IMR-90 (cell line): ENCODE measurements around the gene APMAP. TPM values are rescaled to one million over a fixed set of nuclear protein-coding genes. Genes with fewer than 3 reads are reported as not detected.

Experiments used
- ATAC-seq: fragments of 200-7000 bp; cut with Tn5 transposase; 2 replicates; pipeline ENCODE4 v1.9.1; 2020; ENCODE audit warnings: low read depth, mild to moderate bottlenecking, moderate library complexity
- BruUV-seq: library from RNA; stranded (reverse); fragments of 400-500 nt; replicated peaks from 2 replicates; lab custom pipeline; 2021; lab: Mats Ljungman, UMichigan
- CTCF ChIA-PET: fragments of 300-600 bp; formaldehyde crosslinking; extraction: SDS; loops from one replicate; lab custom pipeline; 2021; ENCODE audit warnings: antibody characterized with exemption; lab: Yijun Ruan, JAX
- POLR2A ChIA-PET: fragments of 300-600 bp; sonication (Branson Sonifier 250); formaldehyde crosslinking; loops from one replicate; lab custom pipeline; 2022; ENCODE audit warnings: antibody characterized with exemption; ENCODE audit not compliant: unreplicated experiment; lab: Charles Lee
- DNase-seq: peaks from one replicate; pipeline ENCODE4 v3.0.0; 2013
- H2AFZ ChIP-seq: replicated peaks from 2 replicates; pipeline ENCODE3; 2013; ENCODE audit warnings: low read length, mild to moderate bottlenecking; ENCODE audit not compliant: poor library complexity
- H2AK5ac ChIP-seq: 2 replicates; pipeline ENCODE4 v1.6.1; 2013; ENCODE audit warnings: low read depth, low read length, inconsistent platforms
- H2AK9ac ChIP-seq: replicated peaks from 2 replicates; pipeline ENCODE3; 2013; ENCODE audit warnings: mild to moderate bottlenecking, low read depth, low read length, moderate library complexity; ENCODE audit not compliant: poor library complexity
- H2BK120ac ChIP-seq: 2 replicates; pipeline ENCODE4 v1.6.1; 2013; ENCODE audit warnings: low read depth, low read length, inconsistent platforms
- H2BK15ac ChIP-seq: 3 replicates; pipeline ENCODE4 v1.6.1; 2013; ENCODE audit warnings: low read depth, low read length, inconsistent platforms
- H2BK20ac ChIP-seq: 2 replicates; pipeline ENCODE4 v1.6.1; 2013; ENCODE audit warnings: low read depth, mild to moderate bottlenecking, inconsistent platforms, low read length, moderate library complexity
- H2BK5ac ChIP-seq: 2 replicates; pipeline ENCODE4 v1.6.1; 2013; ENCODE audit warnings: mild to moderate bottlenecking, low read depth, low read length, inconsistent platforms; ENCODE audit not compliant: poor library complexity, severe bottlenecking
- H3K14ac ChIP-seq: replicated peaks from 2 replicates; pipeline ENCODE4 v1.6.1; 2013; ENCODE audit warnings: low read depth, low read length, inconsistent platforms
- H3K18ac ChIP-seq: 2 replicates; pipeline ENCODE4 v1.6.1; 2013; ENCODE audit warnings: low read depth, low read length, control low read depth
- H3K23ac ChIP-seq: 2 replicates; pipeline ENCODE4 v1.6.1; 2013; ENCODE audit warnings: low read depth, low read length, inconsistent platforms
- H3K27ac ChIP-seq: 2 replicates; pipeline ENCODE4 v1.5.1; 2013; ENCODE audit warnings: mild to moderate bottlenecking, control low read depth, low read length; ENCODE audit not compliant: insufficient read depth
- H3K27me3 ChIP-seq: 2 replicates; pipeline ENCODE4 v1.6.1; 2013; ENCODE audit warnings: low read length; ENCODE audit not compliant: control insufficient read depth, insufficient read depth
- H3K36me3 ChIP-seq: 2 replicates; pipeline ENCODE4 v1.6.1; 2013; ENCODE audit warnings: low read length, mixed read lengths; ENCODE audit not compliant: control insufficient read depth, insufficient read depth
- H3K4ac ChIP-seq: 2 replicates; pipeline ENCODE4 v1.6.1; 2013; ENCODE audit warnings: low read depth, low read length, inconsistent platforms
- H3K4me1 ChIP-seq: 2 replicates; pipeline ENCODE4 v1.6.1; 2013; ENCODE audit warnings: low read length, mixed read lengths; ENCODE audit not compliant: control insufficient read depth, insufficient read depth
- H3K4me2 ChIP-seq: 2 replicates; pipeline ENCODE4 v1.6.1; 2013; ENCODE audit warnings: low read depth, mild to moderate bottlenecking, control low read depth, low read length, moderate library complexity
- H3K4me3 ChIP-seq: 2 replicates; pipeline ENCODE4 v1.5.1; 2013; ENCODE audit warnings: low read depth, mild to moderate bottlenecking, control low read depth, low read length, moderate library complexity; ENCODE audit not compliant: insufficient read depth
- H3K56ac ChIP-seq: 2 replicates; pipeline ENCODE4 v1.6.1; 2013; ENCODE audit warnings: low read length, inconsistent platforms; ENCODE audit not compliant: insufficient read depth; ENCODE audit errors: extremely low read depth
- H3K79me1 ChIP-seq, 2 experiments: 2 replicates each; pipeline ENCODE4 v1.6.1; 2013; ENCODE audit warnings: low read length in 2 of 2, inconsistent platforms in 1 of 2, low read depth in 1 of 2
- H3K9ac ChIP-seq: 2 replicates; pipeline ENCODE4 v1.6.1; 2013; ENCODE audit warnings: low read depth, low read length, control low read depth
- H3K9me1 ChIP-seq: 2 replicates; pipeline ENCODE4 v1.6.1; 2013; ENCODE audit warnings: low read length, inconsistent platforms; ENCODE audit not compliant: insufficient read depth
- H3K9me3 ChIP-seq: 2 replicates; pipeline ENCODE4 v1.6.1; 2013; ENCODE audit warnings: low read length; ENCODE audit not compliant: control insufficient read depth, insufficient read depth
- H4K20me1 ChIP-seq: 2 replicates; pipeline ENCODE4 v1.6.1; 2013; ENCODE audit warnings: low read length, inconsistent platforms; ENCODE audit not compliant: insufficient read depth
- H4K5ac ChIP-seq: 2 replicates; pipeline ENCODE4 v1.6.1; 2013; ENCODE audit warnings: mild to moderate bottlenecking, low read depth, low read length, control low read depth
- H4K8ac ChIP-seq, 2 experiments: 2 replicates each; pipeline ENCODE4 v1.6.1; 2013; ENCODE audit warnings: low read depth in 2 of 2, low read length in 2 of 2, control low read depth in 1 of 2, inconsistent platforms in 1 of 2
- H4K91ac ChIP-seq: 2 replicates; pipeline ENCODE4 v1.6.1; 2013; ENCODE audit warnings: low read depth, low read length, inconsistent platforms; ENCODE audit not compliant: insufficient read depth
- CEBPB ChIP-seq: IDR thresholded peaks from 2 replicates; pipeline ENCODE4 v1.6.1; 2012; ENCODE audit warnings: low read depth, low read length, improper control_type of control experiment
- MAZ ChIP-seq: IDR thresholded peaks from 2 replicates; pipeline ENCODE4 v1.6.1; 2012; ENCODE audit warnings: low read depth, mild to moderate bottlenecking, low read length, improper control_type of control experiment, moderate library complexity, borderline replicate concordance
- MXI1 ChIP-seq: IDR thresholded peaks from 2 replicates; pipeline ENCODE4 v1.6.1; 2012; ENCODE audit warnings: low read depth, mild to moderate bottlenecking, low read length, moderate library complexity, borderline replicate concordance
- POLR2A ChIP-seq: IDR thresholded peaks from 2 replicates; pipeline ENCODE4 v1.6.1; 2012; ENCODE audit warnings: mild to moderate bottlenecking, low read depth, low read length
- RFX5 ChIP-seq: IDR thresholded peaks from 2 replicates; pipeline ENCODE4 v1.8.0; 2012; ENCODE audit warnings: low read depth, mild to moderate bottlenecking, low read length, moderate library complexity
- WGBS, 2 experiments: methylation state at CpG; one replicate each; pipeline versions ENCODE4 v1.1.5 to v1.1.7; 2013; ENCODE audit warnings: missing lambda C conversion rate in 2 of 2; ENCODE audit not compliant: insufficient read length in 1 of 2; ENCODE audit errors: extremely low coverage in 2 of 2; 5-methylcytosine and 5-hydroxymethylcytosine counted together
- dilution Hi-C: fragments of 300-500 bp; cut with HindIII; formaldehyde crosslinking; loops from one replicate; pipeline ENCODE4 v1.14.3; 2018; ENCODE audit warnings: low sequenced_read_pairs; ENCODE audit not compliant: unreplicated experiment
- in situ Hi-C: fragments of 300-500 bp; cut with MboI; formaldehyde crosslinking; loops from 3 replicates; pipeline ENCODE4 v1.14.3; 2019; ENCODE audit warnings: low sequenced_read_pairs, inconsistent platforms, mixed read lengths
- intact Hi-C: fragments of 100-400 bp; cut with micrococcal nuclease; formaldehyde crosslinking; loops from 2 replicates; pipeline ENCODE4 v1.10.0; 2022
- polyA plus RNA-seq, 3 experiments: library from polyadenylated mRNA; depleted of rRNA; stranded (reverse); fragments of >200 nt; gene quantifications; 2 replicates each; pipeline ENCODE4 v1.2.3, GENCODE V29; 2012; ENCODE audit warnings: low replicate concordance in 1 of 3
- total RNA-seq: library from RNA; depleted of rRNA; stranded (reverse); fragments of >200 nt; gene quantifications from 2 replicates; pipeline ENCODE4 v1.2.3, GENCODE V29; 2012
- TF ChIP-seq, protein P1 (sequence below): fragments of 150-350 bp; IDR thresholded peaks from 2 replicates; pipeline ENCODE4 v1.6.1; 2017; ENCODE audit warnings: mild to moderate bottlenecking, antibody characterized with exemption, low read length, low read depth

APMAP gene
- total and polyA plus RNA-seq, 2 of the 4 experiments (the other 2 are of a cell fraction), result 67.2 to 88.8 TPM

DNA sequence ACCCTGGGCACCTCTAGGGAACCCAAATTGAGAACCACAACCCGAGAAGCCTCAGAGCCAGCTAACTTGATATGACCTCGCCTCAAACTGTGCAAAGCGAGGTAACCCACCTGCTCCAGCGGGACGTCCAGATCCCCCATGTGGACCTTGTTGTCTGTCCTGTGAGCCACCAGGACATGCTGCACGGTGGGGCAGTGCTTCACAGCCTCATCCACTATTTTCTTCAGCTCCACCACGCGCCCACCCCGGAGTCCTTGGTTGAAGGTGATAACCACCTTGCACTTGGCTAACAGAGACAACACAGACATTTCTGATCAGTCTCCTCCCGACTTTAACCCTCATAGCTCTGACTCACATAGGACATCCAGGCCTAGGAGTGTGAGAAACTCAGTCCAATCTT is 30.8 kb upstream of the APMAP start:
- in situ Hi-C loops (no loop called here), intact Hi-C loops (no loop called here), dilution Hi-C loops (no loop called here)
- no peaks in the 10 kb centered on the region for H3K36me3 ChIP-seq
- H4K8ac ChIP-seq, result no peak overlapping the region
- H2BK120ac ChIP-seq, result no peak overlapping the region
- H2AK5ac ChIP-seq, result no peak overlapping the region
- WGBS, 2 experiments, result 91% methylated on average over 3 of the region's 10 CpGs; no CpG with 5 or more reads in 1 of the 2 experiments
- H3K18ac ChIP-seq, result no peak overlapping the region
- no peak overlapping the region for H3K56ac ChIP-seq
- BruUV-seq, result no TSS peak
- no peak overlapping the region for H3K27ac ChIP-seq
- ChIA-PET POLR2A (no interaction called here), CTCF (no interaction called here)
- no peak overlapping the region for H2BK15ac ChIP-seq
- H3K4me3 ChIP-seq, result no peak overlapping the region
- no peak overlapping the region for H2BK5ac ChIP-seq
- no peak for TF ChIP-seq MXI1
- TF ChIP-seq POLR2A, result no peak
- TF ChIP-seq CEBPB, result no peak
- TF ChIP-seq, protein P1, sequence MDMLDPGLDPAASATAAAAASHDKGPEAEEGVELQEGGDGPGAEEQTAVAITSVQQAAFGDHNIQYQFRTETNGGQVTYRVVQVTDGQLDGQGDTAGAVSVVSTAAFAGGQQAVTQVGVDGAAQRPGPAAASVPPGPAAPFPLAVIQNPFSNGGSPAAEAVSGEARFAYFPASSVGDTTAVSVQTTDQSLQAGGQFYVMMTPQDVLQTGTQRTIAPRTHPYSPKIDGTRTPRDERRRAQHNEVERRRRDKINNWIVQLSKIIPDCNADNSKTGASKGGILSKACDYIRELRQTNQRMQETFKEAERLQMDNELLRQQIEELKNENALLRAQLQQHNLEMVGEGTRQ, result no peak
- TF ChIP-seq RFX5, result no peak
- no peak for TF ChIP-seq MAZ
- H3K4ac ChIP-seq, result no peak overlapping the region
- no peak overlapping the region for H2AFZ ChIP-seq
- no peak overlapping the region for H3K4me2 ChIP-seq
- no peak overlapping the region for H2BK20ac ChIP-seq
- no peak overlapping the region for H3K9ac ChIP-seq
- H4K5ac ChIP-seq, result no peak overlapping the region
- H4K91ac ChIP-seq, result no peak overlapping the region
- ATAC-seq (no peak), DNase-seq (no peak)
- H3K14ac ChIP-seq, result no peak overlapping the region
- H3K79me1 ChIP-seq, result no peaks in the 10 kb centered on the region
- no peak overlapping the region for H2AK9ac ChIP-seq
- H3K9me1 ChIP-seq, result 0 out of 2 replicates have a peak, but pooled peaks cover 3% of the 10 kb centered on the region
- H3K4me1 ChIP-seq, result no peaks in the 10 kb centered on the region
- no peaks in the 10 kb centered on the region for H4K20me1 ChIP-seq
- no peaks in the 10 kb centered on the region; the same call in none of the 2 replicates for H3K27me3 ChIP-seq
- no peaks in the 10 kb centered on the region for H3K9me3 ChIP-seq
- H3K23ac ChIP-seq, result no peak overlapping the region
